Loucy (cell line): Measurements from ENCODE around the gene STRA8.

ENCODE experiments used
- CTCF ChIP-seq: fragments of 200-600 bp; sonication (generic); conservative IDR thresholded peaks from 2 replicates; pipeline ENCODE4 v1.5.1; 2014; ENCODE audit warnings: mild to moderate bottlenecking, antibody characterized with exemption, low read length
- EZH2phosphoT487 ChIP-seq: fragments of 200-600 bp; IDR thresholded peaks from 2 replicates; pipeline ENCODE4 v1.6.1; 2018; ENCODE audit warnings: antibody characterized with exemption, mild to moderate bottlenecking, moderate library complexity, borderline replicate concordance

- TF ChIP-seq CTCF = no peak
- TF ChIP-seq EZH2phosphoT487 = no peak
These were observed 6.8 kb downstream of the STRA8 start for GRCh38 chr7:135240441-135240840.
